H1 (cell line): ENCODE measurements around the gene KCNE4.

Experiments
- BRCA1 ChIP-seq: IDR thresholded peaks from 2 replicates; pipeline ENCODE4 v1.6.1; 2012; ENCODE audit warnings: low read depth, low read length, improper control_type of control experiment
- EP300 ChIP-seq, 2 experiments: IDR thresholded peaks; 1 replicate in 1 of 2; 2 replicates in 1 of 2; pipeline ENCODE4 v1.6.1; 2011 to 2012; ENCODE audit warnings: low read depth in 2 of 2, low read length in 2 of 2, mild to moderate bottlenecking in 2 of 2, borderline replicate concordance in 1 of 2, inconsistent platforms in 1 of 2, moderate library complexity in 1 of 2
- EZH2 ChIP-seq: fragments of 200-600 bp; sonication (generic); IDR thresholded peaks from 2 replicates; pipeline ENCODE4 v1.7.1; 2012; ENCODE audit warnings: low read depth, mild to moderate bottlenecking, moderate library complexity, low read length, inconsistent platforms; ENCODE audit not compliant: severe bottlenecking
- POLR2A ChIP-seq, 2 experiments: IDR thresholded peaks; 1 replicate in 1 of 2; 2 replicates in 1 of 2; pipeline ENCODE4 v1.6.1; 2011; ENCODE audit warnings: low read depth in 2 of 2, low read length in 2 of 2, mild to moderate bottlenecking in 2 of 2; ENCODE audit errors: control extremely low read depth in 1 of 2
- SRF ChIP-seq: IDR thresholded peaks from 2 replicates; pipeline ENCODE4 v1.6.1; 2011; ENCODE audit warnings: mild to moderate bottlenecking, low read depth, low read length, moderate library complexity
- TEAD4 ChIP-seq: IDR thresholded peaks from 2 replicates; pipeline ENCODE4 v1.6.1; 2012; ENCODE audit warnings: low read depth, low read length, inconsistent platforms, mixed read lengths
- TF ChIP-seq, protein P1 (sequence below), 3 experiments: IDR thresholded peaks; 1 replicate in 2 of 3; 2 replicates in 1 of 3; pipeline versions ENCODE4 v1.5.1 to v1.6.1; 2011; ENCODE audit warnings: low read length in 3 of 3, mild to moderate bottlenecking in 3 of 3, inconsistent platforms in 2 of 3, low read depth in 1 of 3, moderate library complexity in 1 of 3; ENCODE audit not compliant: insufficient read depth in 1 of 3; ENCODE audit errors: control extremely low read depth in 1 of 3

DNA sequence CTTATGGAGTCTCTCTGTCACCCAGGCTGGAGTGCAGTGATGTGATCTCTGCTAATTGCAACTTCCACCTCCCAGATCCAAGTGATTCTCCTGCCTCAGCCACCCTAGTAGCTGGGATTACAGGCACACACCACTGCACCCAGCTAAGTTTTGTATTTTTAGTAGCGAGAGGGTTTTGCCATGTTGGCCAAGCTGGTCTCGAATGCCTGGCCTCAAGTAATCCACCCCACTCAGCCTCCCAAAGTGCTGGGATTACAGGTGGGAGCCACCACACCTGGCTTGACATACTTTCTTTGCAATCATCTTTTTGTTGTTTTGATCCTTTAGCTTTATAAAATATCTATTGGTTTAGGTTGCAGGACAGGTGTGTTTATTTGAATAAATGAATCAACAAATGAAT, 9.7 kb upstream of the KCNE4 start:
- TF ChIP-seq, protein P1, sequence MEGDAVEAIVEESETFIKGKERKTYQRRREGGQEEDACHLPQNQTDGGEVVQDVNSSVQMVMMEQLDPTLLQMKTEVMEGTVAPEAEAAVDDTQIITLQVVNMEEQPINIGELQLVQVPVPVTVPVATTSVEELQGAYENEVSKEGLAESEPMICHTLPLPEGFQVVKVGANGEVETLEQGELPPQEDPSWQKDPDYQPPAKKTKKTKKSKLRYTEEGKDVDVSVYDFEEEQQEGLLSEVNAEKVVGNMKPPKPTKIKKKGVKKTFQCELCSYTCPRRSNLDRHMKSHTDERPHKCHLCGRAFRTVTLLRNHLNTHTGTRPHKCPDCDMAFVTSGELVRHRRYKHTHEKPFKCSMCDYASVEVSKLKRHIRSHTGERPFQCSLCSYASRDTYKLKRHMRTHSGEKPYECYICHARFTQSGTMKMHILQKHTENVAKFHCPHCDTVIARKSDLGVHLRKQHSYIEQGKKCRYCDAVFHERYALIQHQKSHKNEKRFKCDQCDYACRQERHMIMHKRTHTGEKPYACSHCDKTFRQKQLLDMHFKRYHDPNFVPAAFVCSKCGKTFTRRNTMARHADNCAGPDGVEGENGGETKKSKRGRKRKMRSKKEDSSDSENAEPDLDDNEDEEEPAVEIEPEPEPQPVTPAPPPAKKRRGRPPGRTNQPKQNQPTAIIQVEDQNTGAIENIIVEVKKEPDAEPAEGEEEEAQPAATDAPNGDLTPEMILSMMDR (IDR thresholded peaks at IDR 0.05; ENCODE audit: control extremely low read depth in 1 of 3, insufficient read depth in 1 of 3, low read depth in 1 of 3, low read length in 3 of 3), result no peak
- TF ChIP-seq POLR2A (IDR thresholded peaks at IDR 0.05; ENCODE audit: control extremely low read depth in 1 of 2, low read depth in 2 of 2, low read length in 2 of 2) (no peak), SRF (no peak), EZH2 (no peak), BRCA1 (no peak), TEAD4 (no peak), EP300 (IDR thresholded peaks at IDR 0.05; ENCODE audit: borderline replicate concordance in 1 of 2, low read depth in 2 of 2, low read length in 2 of 2) (no peak)
